Calu3 (cell line): Measurements from ENCODE around the gene EFCAB8. TPM values are rescaled to one million over a fixed set of nuclear protein-coding genes. Genes with fewer than 3 reads are reported as not detected.

ENCODE experiments used
- BruUV-seq: library from RNA; stranded (reverse); fragments of 400-500 nt; replicated peaks from 2 replicates; lab custom pipeline; 2021; lab: Mats Ljungman, UMichigan
- CTCF ChIA-PET: fragments of 300-600 bp; sonication (Branson Sonifier 250); formaldehyde crosslinking; loops from one replicate; lab custom pipeline; 2022; ENCODE audit warnings: antibody characterized with exemption; lab: Charles Lee
- DNase-seq: peaks from one replicate; pipeline ENCODE4 v3.0.0; 2022
- H3K27ac Mint-ChIP-seq: one replicate; pipeline ENCODE4 v1.8.0; 2022; ENCODE audit warnings: mixed read lengths; ENCODE audit not compliant: unreplicated experiment
- H3K27me3 Mint-ChIP-seq: one replicate; pipeline ENCODE4 v1.8.0; 2022; ENCODE audit warnings: mixed read lengths; ENCODE audit not compliant: unreplicated experiment
- H3K36me3 Mint-ChIP-seq: one replicate; pipeline ENCODE4 v1.8.0; 2022; ENCODE audit warnings: mild to moderate bottlenecking, moderate library complexity, mixed read lengths; ENCODE audit not compliant: insufficient read depth, unreplicated experiment
- H3K4me1 Mint-ChIP-seq: one replicate; pipeline ENCODE4 v1.8.0; 2022; ENCODE audit warnings: mild to moderate bottlenecking, low read depth, mixed read lengths; ENCODE audit not compliant: unreplicated experiment
- H3K4me3 Mint-ChIP-seq: one replicate; pipeline ENCODE4 v1.8.0; 2022; ENCODE audit warnings: mild to moderate bottlenecking, low read depth, moderate library complexity, mixed read lengths; ENCODE audit not compliant: unreplicated experiment
- H3K9me3 Mint-ChIP-seq: one replicate; pipeline ENCODE4 v1.8.0; 2022; ENCODE audit warnings: low read depth, mixed read lengths; ENCODE audit not compliant: unreplicated experiment
- intact Hi-C: fragments of 100-400 bp; cut with micrococcal nuclease; formaldehyde crosslinking; loops from one replicate; pipeline ENCODE4 v1.10.0; 2022; ENCODE audit not compliant: unreplicated experiment
- total RNA-seq: library from RNA; stranded (reverse); gene quantifications from 2 replicates; pipeline ENCODE4 v1.2.3, GENCODE V29; 2022
- TF ChIP-seq, protein P1 (sequence below): fragments of 200-600 bp; IDR thresholded peaks from one replicate; pipeline ENCODE4 v1.8.0; 2022; ENCODE audit warnings: antibody characterized with exemption; ENCODE audit not compliant: unreplicated experiment

Gene EFCAB8
- total RNA-seq, 1 experiment from 2014 or later: 1.1 TPM

DNA sequence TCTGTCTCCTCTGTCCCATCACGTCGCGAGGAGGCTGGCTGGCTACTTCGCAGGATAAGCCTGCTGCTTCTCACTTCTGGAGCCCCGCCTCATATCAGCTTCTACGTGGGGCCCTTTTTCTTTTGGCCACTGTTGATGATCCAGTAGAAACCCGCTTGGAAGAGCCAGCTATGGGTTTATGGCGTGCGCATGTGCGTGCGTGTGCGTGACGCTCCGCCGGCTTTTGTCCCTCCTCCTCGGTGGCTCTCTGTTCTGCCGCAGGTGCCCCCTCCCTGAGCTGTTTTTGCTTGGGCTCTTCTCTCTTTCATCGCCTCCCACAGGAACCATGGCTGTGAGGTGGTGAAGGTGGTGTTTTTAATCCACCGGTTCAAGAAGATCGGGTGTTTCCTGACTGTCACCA, 26.5 kb downstream of the EFCAB8 start:
- Mint-ChIP-seq H3K36me3 (no peaks in the 10 kb centered on the region), H3K4me1 (no peaks in the 10 kb centered on the region), H3K27me3 (peaks cover 8% of the 10 kb centered on the region), H3K4me3 (no peak overlapping the region), H3K9me3 (no peaks in the 10 kb centered on the region), H3K27ac (no peak overlapping the region)
- intact Hi-C loops: no loop called here
- no TSS peak for BruUV-seq
- TF ChIP-seq, protein P1, sequence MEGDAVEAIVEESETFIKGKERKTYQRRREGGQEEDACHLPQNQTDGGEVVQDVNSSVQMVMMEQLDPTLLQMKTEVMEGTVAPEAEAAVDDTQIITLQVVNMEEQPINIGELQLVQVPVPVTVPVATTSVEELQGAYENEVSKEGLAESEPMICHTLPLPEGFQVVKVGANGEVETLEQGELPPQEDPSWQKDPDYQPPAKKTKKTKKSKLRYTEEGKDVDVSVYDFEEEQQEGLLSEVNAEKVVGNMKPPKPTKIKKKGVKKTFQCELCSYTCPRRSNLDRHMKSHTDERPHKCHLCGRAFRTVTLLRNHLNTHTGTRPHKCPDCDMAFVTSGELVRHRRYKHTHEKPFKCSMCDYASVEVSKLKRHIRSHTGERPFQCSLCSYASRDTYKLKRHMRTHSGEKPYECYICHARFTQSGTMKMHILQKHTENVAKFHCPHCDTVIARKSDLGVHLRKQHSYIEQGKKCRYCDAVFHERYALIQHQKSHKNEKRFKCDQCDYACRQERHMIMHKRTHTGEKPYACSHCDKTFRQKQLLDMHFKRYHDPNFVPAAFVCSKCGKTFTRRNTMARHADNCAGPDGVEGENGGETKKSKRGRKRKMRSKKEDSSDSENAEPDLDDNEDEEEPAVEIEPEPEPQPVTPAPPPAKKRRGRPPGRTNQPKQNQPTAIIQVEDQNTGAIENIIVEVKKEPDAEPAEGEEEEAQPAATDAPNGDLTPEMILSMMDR: no peak
- CTCF ChIA-PET: interaction anchor here (1.6 kb wide), 1 partner anchor 10 kb away, joined by 4 read pairs; no protein-coding TSS in a partner anchor
- DNase-seq: no peak

DNA sequence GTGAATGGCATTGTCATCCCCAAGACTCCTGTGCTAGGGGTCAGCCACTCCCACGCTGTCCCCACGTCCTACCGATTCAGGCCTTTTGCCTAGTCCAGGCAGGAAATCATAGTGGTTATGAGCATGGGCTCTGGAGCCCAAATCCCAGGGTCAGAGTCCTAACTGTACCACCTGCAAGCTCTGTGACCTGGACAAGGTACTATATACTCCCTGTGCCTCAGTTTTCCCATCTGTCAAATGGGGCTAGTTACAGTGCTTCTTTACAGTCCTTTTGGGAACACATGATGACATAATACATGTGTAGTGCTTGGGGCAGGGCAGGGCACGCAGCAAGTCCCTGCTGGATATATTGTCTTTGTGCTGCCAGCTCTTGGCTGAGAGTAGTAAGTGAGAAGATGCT, 27.2 kb downstream of the EFCAB8 start:
- CTCF ChIA-PET: interaction anchor here (1.6 kb wide), 1 partner anchor 10 kb away, joined by 4 read pairs; no protein-coding TSS in a partner anchor
- Mint-ChIP-seq H3K27me3 (peaks cover 8% of the 10 kb centered on the region), H3K9me3 (no peaks in the 10 kb centered on the region), H3K27ac (no peak overlapping the region), H3K36me3 (no peaks in the 10 kb centered on the region), H3K4me1 (no peaks in the 10 kb centered on the region), H3K4me3 (no peak overlapping the region)
- no peak for DNase-seq
- intact Hi-C loops: no loop called here
- TF ChIP-seq, protein P1: no peak
- BruUV-seq: no TSS peak

DNA sequence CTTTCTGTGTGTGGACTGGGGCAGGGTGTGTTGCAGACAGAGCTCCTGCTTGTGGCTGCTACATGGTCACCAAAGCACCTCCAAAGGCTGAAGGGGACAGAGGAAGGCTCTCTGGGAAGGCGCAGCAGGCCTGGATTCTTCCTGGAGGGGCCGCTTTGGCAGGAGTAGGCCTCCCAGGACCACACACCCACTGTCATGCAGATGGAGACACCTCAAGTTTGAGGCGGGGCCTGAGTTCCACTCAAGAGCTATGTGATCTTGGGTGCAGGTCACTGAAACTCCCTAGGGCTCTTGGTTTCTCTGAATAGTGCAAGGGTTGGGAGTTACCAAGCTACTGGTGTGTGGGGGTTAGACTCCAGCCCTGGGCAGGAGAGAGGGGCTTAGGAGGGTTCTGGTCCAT, 27.9 kb downstream of the EFCAB8 start:
- no peak overlapping the region for H3K27ac Mint-ChIP-seq
- TF ChIP-seq, protein P1: no peak
- intact Hi-C loops: no loop called here
- H3K4me3 Mint-ChIP-seq: no peak overlapping the region
- CTCF ChIA-PET: interaction anchor here (0.8 to 1.6 kb wide), 2 partner anchors 9 to 22 kb away, joined by 3 to 4 read pairs; no protein-coding TSS in a partner anchor
- no TSS peak for BruUV-seq
- no peak for DNase-seq
- H3K9me3 Mint-ChIP-seq: no peaks in the 10 kb centered on the region
- H3K27me3 Mint-ChIP-seq: peaks cover 8% of the 10 kb centered on the region
- no peaks in the 10 kb centered on the region for H3K4me1 Mint-ChIP-seq
- H3K36me3 Mint-ChIP-seq: no peaks in the 10 kb centered on the region

DNA sequence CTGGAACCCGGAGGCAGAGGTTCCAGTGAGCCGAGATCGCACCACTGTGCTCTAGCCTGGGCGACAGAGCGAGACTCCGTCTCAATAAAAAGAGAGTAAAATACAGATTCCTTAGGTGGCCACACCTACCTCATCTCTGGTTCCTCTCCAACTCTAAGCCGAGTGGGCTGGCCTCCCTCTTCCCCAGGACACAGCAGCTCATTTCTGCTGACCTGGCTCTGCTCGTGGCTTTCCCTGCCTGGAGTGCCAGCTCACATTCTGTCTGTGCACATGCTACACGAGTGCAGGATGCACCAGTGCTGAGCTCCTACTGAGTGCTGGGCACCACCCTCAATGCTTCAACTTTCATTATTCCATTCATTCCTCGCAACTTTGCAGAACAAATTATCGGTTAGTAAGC, 28.8 kb downstream of the EFCAB8 start:
- H3K27ac Mint-ChIP-seq: no peak overlapping the region

More for the DNA sequence above, 28.8 kb downstream of the EFCAB8 start:
- TF ChIP-seq, protein P1: no peak
- Mint-ChIP-seq H3K4me1 (no peaks in the 10 kb centered on the region), H3K27me3 (peaks cover 8% of the 10 kb centered on the region), H3K9me3 (no peaks in the 10 kb centered on the region), H3K4me3 (no peak overlapping the region), H3K36me3 (no peaks in the 10 kb centered on the region)
- BruUV-seq: no TSS peak
- CTCF ChIA-PET: no interaction called here
- intact Hi-C loops: no loop called here
- DNase-seq: no peak
